OCI-LY7 (cell line): Measurements from ENCODE around the gene PSAP. TPM values are rescaled to one million over a fixed set of nuclear protein-coding genes. Genes with fewer than 3 reads are reported as not detected.

Source experiments
- BruUV-seq: library from RNA; stranded (reverse); fragments of 400-500 nt; replicated peaks from 2 replicates; lab custom pipeline; 2021; lab: Mats Ljungman, UMichigan
- CTCF ChIA-PET: fragments of 300-600 bp; sonication (Branson Sonifier 250); formaldehyde crosslinking; loops from one replicate; lab custom pipeline; 2022; ENCODE audit warnings: antibody characterized with exemption; ENCODE audit not compliant: unreplicated experiment; lab: Charles Lee
- POLR2A ChIA-PET: fragments of 300-600 bp; sonication (Branson Sonifier 250); formaldehyde crosslinking; loops from one replicate; lab custom pipeline; 2022; ENCODE audit warnings: antibody characterized with exemption; lab: Charles Lee
- DNase-seq: peaks from one replicate; pipeline ENCODE4 v3.0.0-alpha.2; 2015; ENCODE audit warnings: low spot score
- H2AFZ ChIP-seq: fragments of 200-600 bp; sonication (generic), shearing (Covaris generic); 2 replicates; pipeline ENCODE4 v1.6.1; 2014; ENCODE audit warnings: mild to moderate bottlenecking, antibody characterized with exemption, low read length, moderate library complexity
- H3K27ac ChIP-seq: fragments of 200-600 bp; sonication (generic); 2 replicates; pipeline ENCODE4 v1.5.1; 2014; ENCODE audit warnings: mixed run types, low read depth, mild to moderate bottlenecking, moderate library complexity, low read length, inconsistent platforms; ENCODE audit not compliant: poor library complexity, severe bottlenecking
- H3K36me3 ChIP-seq: fragments of 200-600 bp; sonication (generic); 2 replicates; pipeline ENCODE4 v1.6.1; 2014; ENCODE audit warnings: mild to moderate bottlenecking, antibody characterized with exemption, low read length, moderate library complexity, mixed read lengths; ENCODE audit not compliant: insufficient read depth
- H3K4me1 ChIP-seq: fragments of 200-600 bp; sonication (generic); 2 replicates; pipeline ENCODE4 v1.5.1; 2014; ENCODE audit warnings: mild to moderate bottlenecking, low read length; ENCODE audit not compliant: insufficient read depth, poor library complexity, severe bottlenecking
- H3K4me2 ChIP-seq: fragments of 200-600 bp; sonication (generic); 2 replicates; pipeline ENCODE4 v1.6.1; 2014; ENCODE audit warnings: mild to moderate bottlenecking, low read length
- H3K4me3 ChIP-seq: fragments of 200-600 bp; sonication (generic); 2 replicates; pipeline ENCODE4 v1.5.1; 2014; ENCODE audit warnings: mild to moderate bottlenecking, low read depth, low read length; ENCODE audit not compliant: poor library complexity, severe bottlenecking
- H3K79me2 ChIP-seq: fragments of 200-600 bp; sonication (generic); 2 replicates; pipeline ENCODE4 v1.6.1; 2016; ENCODE audit warnings: low read depth, mild to moderate bottlenecking, low read length, moderate library complexity, mixed read lengths; ENCODE audit not compliant: insufficient read depth
- H3K9me2 ChIP-seq: fragments of 200-600 bp; sonication (generic); 2 replicates; pipeline ENCODE4 v1.6.1; 2016; ENCODE audit warnings: mild to moderate bottlenecking, low read length, mixed read lengths; ENCODE audit not compliant: insufficient read depth
- H3K9me3 ChIP-seq: fragments of 200-600 bp; sonication (generic); 2 replicates; pipeline ENCODE4 v1.6.1; 2014; ENCODE audit warnings: mild to moderate bottlenecking, mixed run types, low read length, mixed read lengths
- H4K20me1 ChIP-seq: fragments of 200-600 bp; sonication (generic); 2 replicates; pipeline ENCODE4 v1.6.1; 2014; ENCODE audit warnings: mild to moderate bottlenecking, antibody characterized with exemption, low read length, moderate library complexity, mixed read lengths; ENCODE audit not compliant: insufficient read depth
- EZH2phosphoT487 ChIP-seq: fragments of 200-600 bp; sonication (generic); IDR thresholded peaks from 2 replicates; pipeline ENCODE4 v1.6.1; 2018; ENCODE audit warnings: low read depth, borderline replicate concordance, mild to moderate bottlenecking, mixed run types, antibody characterized with exemption, low read length, moderate library complexity, mixed read lengths
- intact Hi-C: fragments of 100-400 bp; cut with micrococcal nuclease; formaldehyde crosslinking; loops from one replicate; pipeline ENCODE4 v1.10.0; 2022; ENCODE audit not compliant: unreplicated experiment
- total RNA-seq, 2 experiments: library from RNA; depleted of rRNA in 1 of 2; stranded (reverse); fragments of >200 nt in 1 of 2; shearing (Covaris generic) in 1 of 2; gene quantifications; 2 replicates each; pipeline ENCODE4 v1.2.3, GENCODE V29; 2014 to 2022
- TF ChIP-seq, protein P1 (sequence below): fragments of 200-600 bp; sonication (generic); conservative IDR thresholded peaks from 2 replicates; pipeline ENCODE4 v1.5.1; 2014; ENCODE audit warnings: mild to moderate bottlenecking, antibody characterized with exemption, low read length, moderate library complexity, mixed read lengths

PSAP gene
- total RNA-seq, 2 experiments from 2014 or later: 163 to 200 TPM

DNA sequence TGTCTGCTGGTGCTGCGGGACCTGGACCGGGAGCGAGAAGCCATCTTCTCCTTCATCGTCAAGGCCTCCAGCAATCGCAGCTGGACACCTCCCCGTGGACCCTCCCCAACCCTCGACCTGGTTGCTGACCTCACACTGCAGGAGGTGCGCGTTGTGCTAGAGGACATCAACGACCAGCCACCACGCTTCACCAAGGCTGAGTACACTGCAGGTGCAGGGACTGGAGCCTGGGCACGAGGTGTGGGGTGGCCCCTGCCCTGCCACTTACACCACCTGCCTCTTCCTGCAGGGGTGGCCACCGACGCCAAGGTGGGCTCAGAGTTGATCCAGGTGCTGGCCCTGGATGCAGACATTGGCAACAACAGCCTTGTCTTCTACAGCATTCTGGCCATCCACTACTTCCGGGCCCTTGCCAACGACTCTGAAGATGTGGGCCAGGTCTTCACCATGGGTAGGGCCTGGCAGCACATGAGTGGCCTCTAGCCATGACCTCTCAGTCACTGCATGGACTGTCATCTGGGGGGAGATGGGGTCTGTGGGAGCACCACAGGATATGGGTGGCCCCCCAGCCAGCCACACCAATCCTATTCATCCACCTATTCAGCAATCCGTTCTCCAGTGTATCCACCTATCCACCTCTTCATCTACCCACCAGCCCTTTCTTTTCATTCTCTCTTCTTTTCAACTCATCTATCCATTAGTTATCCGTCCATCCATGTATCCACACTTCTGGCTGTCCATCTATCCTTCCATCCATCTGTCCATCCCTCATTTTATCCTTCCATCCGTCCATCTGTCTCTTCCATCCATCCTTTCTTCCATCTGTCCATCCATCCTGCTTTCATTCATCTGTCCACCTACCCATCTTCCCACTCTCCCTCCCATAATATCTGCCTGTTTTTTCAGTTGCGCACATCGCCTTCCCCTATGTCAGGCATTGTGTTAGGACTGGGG lies 43.2 kb downstream of the PSAP start:
- ChIA-PET POLR2A (no interaction called here), CTCF (interaction anchor here (0.6 kb wide), 1 partner anchor 32 kb away, joined by 3 read pairs; no protein-coding TSS in a partner anchor)
- no peaks in the 10 kb centered on the region for H3K9me2 ChIP-seq
- no peak overlapping the region for H3K27ac ChIP-seq
- no peak overlapping the region for H3K4me3 ChIP-seq
- H2AFZ ChIP-seq: no peak overlapping the region
- BruUV-seq: no TSS peak
- intact Hi-C loops: loop anchor here (10.0 kb wide), 1 partner anchor 423 kb away; no protein-coding TSS in a partner anchor
- TF ChIP-seq, protein P1, sequence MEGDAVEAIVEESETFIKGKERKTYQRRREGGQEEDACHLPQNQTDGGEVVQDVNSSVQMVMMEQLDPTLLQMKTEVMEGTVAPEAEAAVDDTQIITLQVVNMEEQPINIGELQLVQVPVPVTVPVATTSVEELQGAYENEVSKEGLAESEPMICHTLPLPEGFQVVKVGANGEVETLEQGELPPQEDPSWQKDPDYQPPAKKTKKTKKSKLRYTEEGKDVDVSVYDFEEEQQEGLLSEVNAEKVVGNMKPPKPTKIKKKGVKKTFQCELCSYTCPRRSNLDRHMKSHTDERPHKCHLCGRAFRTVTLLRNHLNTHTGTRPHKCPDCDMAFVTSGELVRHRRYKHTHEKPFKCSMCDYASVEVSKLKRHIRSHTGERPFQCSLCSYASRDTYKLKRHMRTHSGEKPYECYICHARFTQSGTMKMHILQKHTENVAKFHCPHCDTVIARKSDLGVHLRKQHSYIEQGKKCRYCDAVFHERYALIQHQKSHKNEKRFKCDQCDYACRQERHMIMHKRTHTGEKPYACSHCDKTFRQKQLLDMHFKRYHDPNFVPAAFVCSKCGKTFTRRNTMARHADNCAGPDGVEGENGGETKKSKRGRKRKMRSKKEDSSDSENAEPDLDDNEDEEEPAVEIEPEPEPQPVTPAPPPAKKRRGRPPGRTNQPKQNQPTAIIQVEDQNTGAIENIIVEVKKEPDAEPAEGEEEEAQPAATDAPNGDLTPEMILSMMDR: no peak
- no peak for TF ChIP-seq EZH2phosphoT487
- H3K9me3 ChIP-seq: no peaks in the 10 kb centered on the region
- H3K36me3 ChIP-seq: no peaks in the 10 kb centered on the region
- no peaks in the 10 kb centered on the region for H4K20me1 ChIP-seq
- no peak overlapping the region for H3K4me2 ChIP-seq
- no peak for DNase-seq
- no peaks in the 10 kb centered on the region for H3K79me2 ChIP-seq
- H3K4me1 ChIP-seq: peaks cover 6% of the 10 kb centered on the region

DNA sequence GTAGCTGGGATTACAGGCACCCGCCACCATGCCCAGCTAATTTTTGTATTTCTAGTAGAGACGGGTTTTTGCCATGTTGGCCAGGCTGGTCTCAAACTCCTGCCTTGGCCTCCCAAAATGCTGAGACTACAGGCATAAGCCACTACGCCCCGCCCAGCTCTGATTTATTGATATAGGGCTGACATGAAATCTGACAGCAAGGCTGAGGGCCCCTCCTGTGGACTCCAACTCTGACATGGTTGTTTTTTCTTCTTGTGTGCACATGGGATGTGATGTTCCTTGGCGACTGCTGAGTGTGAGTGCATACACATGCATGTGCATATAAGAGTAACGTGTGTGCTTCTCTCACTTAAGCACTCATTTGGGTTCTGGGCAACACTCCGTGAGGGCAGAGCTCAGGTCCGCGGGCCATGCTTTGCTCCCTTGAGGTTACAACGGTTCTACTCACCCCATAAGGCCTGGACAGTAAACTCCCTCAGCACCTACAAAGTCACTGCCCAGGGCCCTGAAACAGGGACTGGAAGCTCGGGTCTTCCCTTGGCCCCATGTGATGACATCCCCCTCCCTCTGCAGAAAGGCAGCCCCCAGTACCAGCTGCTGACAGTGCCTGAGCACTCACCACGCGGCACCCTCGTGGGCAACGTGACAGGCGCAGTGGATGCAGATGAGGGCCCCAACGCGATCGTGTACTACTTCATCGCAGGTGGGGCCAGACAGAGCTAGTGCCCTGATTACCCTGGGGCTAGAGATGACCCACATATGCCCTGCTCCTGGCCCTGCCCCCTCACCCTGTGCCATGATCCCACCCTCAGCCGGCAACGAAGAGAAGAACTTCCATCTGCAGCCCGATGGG lies 44.1 kb downstream of the PSAP start:
- Histone ChIP-seq H2AFZ (no peak overlapping the region), H3K9me3 (no peaks in the 10 kb centered on the region), H4K20me1 (no peaks in the 10 kb centered on the region), H3K4me2 (no peak overlapping the region), H3K9me2 (no peaks in the 10 kb centered on the region), H3K4me1 (peaks cover 4% of the 10 kb centered on the region), H3K79me2 (no peaks in the 10 kb centered on the region), H3K27ac (no peak overlapping the region), H3K36me3 (no peaks in the 10 kb centered on the region), H3K4me3 (no peak overlapping the region)
- ChIA-PET CTCF (interaction anchor here (0.6 kb wide), 2 partner anchors 31 to 52 kb away, joined by 3 read pairs; no protein-coding TSS in a partner anchor), POLR2A (interaction anchor here (0.9 kb wide), 1 partner anchor 44 kb away, joined by 3 read pairs; the partner anchor contains the start of gene PSAP)
- TF ChIP-seq EZH2phosphoT487: no peak
- TF ChIP-seq, protein P1: no peak
- no TSS peak for BruUV-seq
- intact Hi-C loops: loop anchor here (10.0 kb wide), 1 partner anchor 422 kb away; no protein-coding TSS in a partner anchor
- no peak for DNase-seq
